GM23338 (cell line): Measurements from ENCODE around the gene WDR27. TPM values are rescaled to one million over a fixed set of nuclear protein-coding genes. Genes with fewer than 3 reads are reported as not detected.

Source experiments
- ATAC-seq: fragments of 200-7000 bp; cut with Tn5 transposase; 3 replicates; pipeline ENCODE4 v1.9.1; 2020
- DNase-seq: peaks from one replicate; pipeline ENCODE4 v3.0.0-alpha.2; 2015; ENCODE audit warnings: low spot score
- H2AFZ ChIP-seq: fragments of 200-600 bp; sonication (generic); 2 replicates; pipeline ENCODE4 v1.8.0; 2016; ENCODE audit warnings: antibody characterized with exemption, mild to moderate bottlenecking, moderate library complexity
- H3F3A ChIP-seq: fragments of 200-600 bp; sonication (generic); replicated peaks from 2 replicates; pipeline ENCODE4 v1.8.0; 2017; ENCODE audit warnings: antibody characterized with exemption, mixed run types, low read depth
- H3K27ac ChIP-seq: fragments of 200-600 bp; sonication (generic); 2 replicates; pipeline ENCODE4 v1.6.1; 2016; ENCODE audit warnings: low read depth
- H3K27me3 ChIP-seq: fragments of 200-600 bp; sonication (generic); 2 replicates; pipeline ENCODE4 v1.8.0; 2016; ENCODE audit warnings: mild to moderate bottlenecking, mixed run types, moderate library complexity; ENCODE audit not compliant: insufficient read depth
- H3K36me3 ChIP-seq: fragments of 200-600 bp; sonication (generic); 2 replicates; pipeline ENCODE4 v1.8.0; 2016; ENCODE audit warnings: mild to moderate bottlenecking; ENCODE audit not compliant: insufficient read depth
- H3K4me1 ChIP-seq: fragments of 200-600 bp; sonication (generic); 2 replicates; pipeline ENCODE4 v1.8.0; 2016; ENCODE audit warnings: mild to moderate bottlenecking, moderate library complexity; ENCODE audit not compliant: insufficient read depth
- H3K4me2 ChIP-seq: fragments of 200-600 bp; sonication (generic); 2 replicates; pipeline ENCODE4 v1.7.1; 2017; ENCODE audit warnings: mixed run types
- H3K4me3 ChIP-seq: fragments of 200-600 bp; sonication (generic); 2 replicates; pipeline ENCODE4 v1.6.1; 2016; ENCODE audit warnings: mixed run types
- H3K79me2 ChIP-seq: fragments of 200-600 bp; sonication (generic); replicated peaks from 2 replicates; pipeline ENCODE4 v1.8.0; 2017; ENCODE audit warnings: mild to moderate bottlenecking; ENCODE audit not compliant: insufficient read depth
- H3K9me2 ChIP-seq: fragments of 200-600 bp; sonication (generic); 2 replicates; pipeline ENCODE4 v1.8.0; 2017; ENCODE audit not compliant: insufficient read depth
- H4K20me1 ChIP-seq: fragments of 200-600 bp; sonication (generic); replicated peaks from 2 replicates; pipeline ENCODE4 v1.8.0; 2017; ENCODE audit warnings: mild to moderate bottlenecking; ENCODE audit not compliant: insufficient read depth
- H3K27ac Mint-ChIP-seq: 2 replicates; pipeline ENCODE4 v1.8.0; 2020; ENCODE audit warnings: inconsistent platforms, mild to moderate bottlenecking, moderate library complexity, mixed read lengths
- H3K27me3 Mint-ChIP-seq: 3 replicates; pipeline ENCODE4 v1.8.0; 2022; ENCODE audit warnings: low read depth, mild to moderate bottlenecking, moderate library complexity, mixed read lengths, inconsistent platforms; ENCODE audit not compliant: insufficient read depth, poor library complexity
- H3K36me3 Mint-ChIP-seq: 3 replicates; pipeline ENCODE4 v1.8.0; 2021; ENCODE audit warnings: low read depth, mild to moderate bottlenecking, inconsistent platforms, moderate library complexity, mixed read lengths
- H3K4me1 Mint-ChIP-seq: 3 replicates; pipeline ENCODE4 v1.8.0; 2020; ENCODE audit warnings: mild to moderate bottlenecking, inconsistent platforms, mixed read lengths
- H3K4me3 Mint-ChIP-seq: 3 replicates; pipeline ENCODE4 v1.8.0; 2021; ENCODE audit warnings: moderate library complexity, mild to moderate bottlenecking, inconsistent platforms, mixed read lengths
- H3K9me3 Mint-ChIP-seq: 3 replicates; pipeline ENCODE4 v1.8.0; 2020; ENCODE audit warnings: moderate library complexity, mild to moderate bottlenecking, inconsistent platforms, mixed read lengths
- CREB1 ChIP-seq: fragments of 250-450 bp; sonication (Bioruptor Pico); IDR thresholded peaks from 2 replicates; pipeline ENCODE4 v1.5.0; 2020; ENCODE audit warnings: low read depth, mild to moderate bottlenecking, moderate library complexity
- CTCF ChIP-seq, 2 experiments: fragments of 200-600 bp in 1 of 2; sonication (generic) in 1 of 2; conservative IDR thresholded peaks; 2 replicates each; pipeline versions ENCODE4 v1.5.1 to v1.6.1; 2016 to 2017; ENCODE audit warnings: antibody characterized with exemption in 2 of 2, low read depth in 2 of 2, mild to moderate bottlenecking in 2 of 2, moderate library complexity in 1 of 2
- ETS1 ChIP-seq: IDR thresholded peaks from 2 replicates; pipeline ENCODE4 v1.6.1; 2016; ENCODE audit warnings: antibody characterized with exemption
- EZH2 ChIP-seq: fragments of 200-600 bp; sonication (generic); IDR thresholded peaks from one replicate; pipeline ENCODE4 v1.8.0; 2017; ENCODE audit warnings: antibody characterized with exemption, mild to moderate bottlenecking, low read depth; ENCODE audit not compliant: unreplicated experiment
- EZH2phosphoT487 ChIP-seq: fragments of 200-600 bp; sonication (generic); IDR thresholded peaks from one replicate; pipeline ENCODE4 v1.8.1; 2018; ENCODE audit warnings: antibody characterized with exemption; ENCODE audit not compliant: unreplicated experiment
- JUNB ChIP-seq: IDR thresholded peaks from one replicate; pipeline ENCODE4 v1.6.1; 2016; ENCODE audit warnings: antibody characterized with exemption; ENCODE audit not compliant: unreplicated experiment
- NANOG ChIP-seq: IDR thresholded peaks from 2 replicates; pipeline ENCODE4 v1.6.1; 2016; ENCODE audit warnings: antibody characterized with exemption, borderline replicate concordance
- POLR2AphosphoS5 ChIP-seq: IDR thresholded peaks from 2 replicates; pipeline ENCODE4 v1.6.1; 2016; ENCODE audit warnings: antibody characterized with exemption, low read depth
- REST ChIP-seq: IDR thresholded peaks from one replicate; pipeline ENCODE4 v1.6.1; 2018; ENCODE audit warnings: antibody characterized with exemption; ENCODE audit not compliant: unreplicated experiment
- STAT1 ChIP-seq: IDR thresholded peaks from one replicate; pipeline ENCODE4 v1.6.1; 2016; ENCODE audit warnings: antibody characterized with exemption; ENCODE audit not compliant: unreplicated experiment
- ZNF114 ChIP-seq: fragments of 250-450 bp; sonication (Bioruptor Pico); IDR thresholded peaks from 2 replicates; pipeline ENCODE4 v1.5.0; 2020; ENCODE audit warnings: mild to moderate bottlenecking, moderate library complexity
- ZNF331 ChIP-seq: fragments of 250-450 bp; sonication (Bioruptor Pico); IDR thresholded peaks from 2 replicates; pipeline ENCODE4 v1.5.0; 2020; ENCODE audit warnings: low read depth, mild to moderate bottlenecking, moderate library complexity
- ZNF462 ChIP-seq: fragments of 250-450 bp; sonication (Bioruptor Pico); IDR thresholded peaks from 2 replicates; pipeline ENCODE4 v1.5.0; 2020; ENCODE audit warnings: mild to moderate bottlenecking, moderate library complexity
- polyA plus RNA-seq: library from polyadenylated mRNA; unstranded; fragments of >200 nt; fragmentation: Nextera tagmentation; extraction: Ambion mirVana; gene quantifications from 2 replicates; pipeline ENCODE4 v1.2.1, GENCODE V29; 2016
- total RNA-seq: library from RNA; depleted of rRNA; stranded (reverse); fragments of >200 nt; shearing (Covaris generic); gene quantifications from 2 replicates; pipeline ENCODE4 v1.2.3, GENCODE V29; 2014

Gene WDR27
- total and polyA plus RNA-seq, 2 experiments from 2014 or later = 55.3 to 80.4 TPM

GRCh38 chr6:169579407-169580111, 122.3 kb downstream of the WDR27 start:
- H3K27me3 Mint-ChIP-seq = peaks cover 10% of the 10 kb centered on the region
- H3K36me3 Mint-ChIP-seq = peaks cover 23% of the 10 kb centered on the region
- Histone ChIP-seq H3K79me2 (no peaks in the 10 kb centered on the region), H3K36me3 (no peaks in the 10 kb centered on the region), H4K20me1 (no peaks in the 10 kb centered on the region), H3F3A (no peaks in the 10 kb centered on the region), H3K4me1 (no peaks in the 10 kb centered on the region), H3K4me3 (no peak overlapping the region), H3K9me2 (peaks cover 2% of the 10 kb centered on the region; the same call in 1 of the 2 replicates), H3K4me2 (no peak overlapping the region), H2AFZ (no peak overlapping the region), H3K27ac (no peak overlapping the region), H3K27me3 (no peaks in the 10 kb centered on the region)
- peaks cover 9% of the 10 kb centered on the region for H3K4me1 Mint-ChIP-seq
- DNase-seq (no peak), ATAC-seq (no peak)
- H3K9me3 Mint-ChIP-seq = no peaks in the 10 kb centered on the region; the same call in 2 of the 3 replicates
- peak overlapping the region; percentile 84 for H3K27ac Mint-ChIP-seq
- no peak for TF ChIP-seq ZNF462 (CRISPR knock-in tag)
- no peak for TF ChIP-seq STAT1
- no peak for TF ChIP-seq CREB1 (CRISPR knock-in tag)
- TF ChIP-seq POLR2AphosphoS5 = no peak
- TF ChIP-seq ETS1 = no peak
- no peak for TF ChIP-seq ZNF114 (CRISPR knock-in tag)
- no peak for TF ChIP-seq EZH2phosphoT487
- TF ChIP-seq CTCF (conservative IDR thresholded peaks at IDR 0.05; ENCODE audit: low read depth in 2 of 2) = no peak
- TF ChIP-seq JUNB = no peak
- TF ChIP-seq EZH2 = no peak
- no peak for TF ChIP-seq NANOG
- TF ChIP-seq REST = no peak
- TF ChIP-seq ZNF331 (CRISPR knock-in tag) = no peak
- no peak overlapping the region for H3K4me3 Mint-ChIP-seq
